Measurements from ENCODE around the gene TRAF7.
"Not testable (repeated sequence)": the region's sequence is repeated elsewhere in the genome, so short reads cannot be mapped to it uniquely, and the experiment has no call there.

Gene TRAF7

DNA sequence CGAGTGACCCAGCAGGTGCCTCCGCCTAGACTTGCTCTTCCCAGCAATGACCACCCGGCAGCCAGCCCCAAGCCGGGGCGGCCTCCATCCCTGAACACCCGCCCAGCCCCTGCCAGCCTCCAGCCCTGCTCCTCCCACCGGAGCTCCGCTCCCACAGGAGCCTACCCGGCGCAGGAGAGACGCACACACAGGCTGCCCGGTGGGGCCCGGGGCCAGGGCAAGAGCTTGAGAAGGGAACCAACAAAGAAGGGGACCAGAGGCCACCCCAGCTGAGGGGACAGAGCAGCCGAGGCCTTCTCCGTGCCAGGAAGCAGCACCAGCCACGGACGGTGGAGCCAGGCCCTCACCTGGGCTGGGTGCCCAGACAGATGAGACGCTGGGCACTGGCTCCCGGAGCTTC, 33.7 kb upstream of the TRAF7 start:
- Histone ChIP-seq H3K4me2 (ENCODE audit: low read depth, low read length, poor library complexity, severe bottlenecking) (no peak overlapping the region), H4K20me1 (ENCODE audit: low read depth, low read length) (no peaks in the 10 kb centered on the region), H3K27me3 (ENCODE audit: low read length) (no peaks in the 10 kb centered on the region), H2AFZ (ENCODE audit: low read depth, low read length, severe bottlenecking) (no peak overlapping the region), H3K36me3 (ENCODE audit: low read length) (no peaks in the 10 kb centered on the region), H3F3A (ENCODE audit: insufficient read depth) (no peaks in the 10 kb centered on the region), H3K4me3 (ENCODE audit: insufficient read depth, low read length, poor library complexity, severe bottlenecking) (no peak overlapping the region), H3K9me2 (replicated peaks; ENCODE audit: insufficient read depth, low read length) (no peaks in the 10 kb centered on the region), H3K9me3 (ENCODE audit: insufficient read depth, low read length) (no peaks in the 10 kb centered on the region), H3K9ac (ENCODE audit: low read length) (no peak overlapping the region), H3K79me2 (ENCODE audit: insufficient read depth, low read length) (no peaks in the 10 kb centered on the region), H3K27ac (ENCODE audit: low read depth, low read length) (no peak overlapping the region)
- no peak for TF ChIP-seq EZH2phosphoT487 (conservative IDR thresholded peaks at IDR 0.05; ENCODE audit: low read length)
- TF ChIP-seq, protein P1, sequence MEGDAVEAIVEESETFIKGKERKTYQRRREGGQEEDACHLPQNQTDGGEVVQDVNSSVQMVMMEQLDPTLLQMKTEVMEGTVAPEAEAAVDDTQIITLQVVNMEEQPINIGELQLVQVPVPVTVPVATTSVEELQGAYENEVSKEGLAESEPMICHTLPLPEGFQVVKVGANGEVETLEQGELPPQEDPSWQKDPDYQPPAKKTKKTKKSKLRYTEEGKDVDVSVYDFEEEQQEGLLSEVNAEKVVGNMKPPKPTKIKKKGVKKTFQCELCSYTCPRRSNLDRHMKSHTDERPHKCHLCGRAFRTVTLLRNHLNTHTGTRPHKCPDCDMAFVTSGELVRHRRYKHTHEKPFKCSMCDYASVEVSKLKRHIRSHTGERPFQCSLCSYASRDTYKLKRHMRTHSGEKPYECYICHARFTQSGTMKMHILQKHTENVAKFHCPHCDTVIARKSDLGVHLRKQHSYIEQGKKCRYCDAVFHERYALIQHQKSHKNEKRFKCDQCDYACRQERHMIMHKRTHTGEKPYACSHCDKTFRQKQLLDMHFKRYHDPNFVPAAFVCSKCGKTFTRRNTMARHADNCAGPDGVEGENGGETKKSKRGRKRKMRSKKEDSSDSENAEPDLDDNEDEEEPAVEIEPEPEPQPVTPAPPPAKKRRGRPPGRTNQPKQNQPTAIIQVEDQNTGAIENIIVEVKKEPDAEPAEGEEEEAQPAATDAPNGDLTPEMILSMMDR (IDR thresholded peaks at IDR 0.05; ENCODE audit: insufficient read depth, low read length, poor library complexity, severe bottlenecking): no peak

DNA sequence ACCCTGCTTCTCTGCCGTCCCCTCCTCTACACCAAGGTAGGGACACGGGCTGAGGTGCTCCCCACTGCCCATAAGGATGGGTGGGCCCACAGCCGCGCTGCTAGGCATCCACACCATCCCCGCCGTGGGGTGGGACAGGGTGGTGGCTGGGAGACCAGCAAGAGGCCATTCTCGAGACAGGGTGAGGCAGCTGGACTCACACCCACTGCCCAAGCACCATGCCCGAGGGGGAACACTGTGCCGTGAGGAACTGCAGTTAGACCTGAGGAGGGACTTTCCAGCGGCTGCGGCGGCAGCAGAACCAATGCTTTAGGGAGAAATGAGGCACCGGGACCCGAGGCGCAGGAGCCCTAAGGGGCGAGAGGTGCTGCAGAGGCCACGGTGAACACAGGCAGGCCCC, 33.2 kb upstream of the TRAF7 start:
- Histone ChIP-seq H2AFZ (ENCODE audit: low read depth, low read length, severe bottlenecking) (no peak overlapping the region), H3K36me3 (ENCODE audit: low read length) (no peaks in the 10 kb centered on the region), H3K9me2 (replicated peaks; ENCODE audit: insufficient read depth, low read length) (no peaks in the 10 kb centered on the region), H3K79me2 (ENCODE audit: insufficient read depth, low read length) (no peaks in the 10 kb centered on the region), H3K9me3 (ENCODE audit: insufficient read depth, low read length) (no peaks in the 10 kb centered on the region), H4K20me1 (ENCODE audit: low read depth, low read length) (no peaks in the 10 kb centered on the region), H3K27ac (ENCODE audit: low read depth, low read length) (no peak overlapping the region), H3K4me2 (ENCODE audit: low read depth, low read length, poor library complexity, severe bottlenecking) (no peak overlapping the region), H3K27me3 (ENCODE audit: low read length) (no peaks in the 10 kb centered on the region), H3F3A (ENCODE audit: insufficient read depth) (no peaks in the 10 kb centered on the region), H3K4me3 (ENCODE audit: insufficient read depth, low read length, poor library complexity, severe bottlenecking) (no peak overlapping the region), H3K9ac (ENCODE audit: low read length) (no peak overlapping the region)
- TF ChIP-seq, protein P1 (IDR thresholded peaks at IDR 0.05; ENCODE audit: insufficient read depth, low read length, poor library complexity, severe bottlenecking): no peak
- TF ChIP-seq EZH2phosphoT487 (conservative IDR thresholded peaks at IDR 0.05; ENCODE audit: low read length): no peak

DNA sequence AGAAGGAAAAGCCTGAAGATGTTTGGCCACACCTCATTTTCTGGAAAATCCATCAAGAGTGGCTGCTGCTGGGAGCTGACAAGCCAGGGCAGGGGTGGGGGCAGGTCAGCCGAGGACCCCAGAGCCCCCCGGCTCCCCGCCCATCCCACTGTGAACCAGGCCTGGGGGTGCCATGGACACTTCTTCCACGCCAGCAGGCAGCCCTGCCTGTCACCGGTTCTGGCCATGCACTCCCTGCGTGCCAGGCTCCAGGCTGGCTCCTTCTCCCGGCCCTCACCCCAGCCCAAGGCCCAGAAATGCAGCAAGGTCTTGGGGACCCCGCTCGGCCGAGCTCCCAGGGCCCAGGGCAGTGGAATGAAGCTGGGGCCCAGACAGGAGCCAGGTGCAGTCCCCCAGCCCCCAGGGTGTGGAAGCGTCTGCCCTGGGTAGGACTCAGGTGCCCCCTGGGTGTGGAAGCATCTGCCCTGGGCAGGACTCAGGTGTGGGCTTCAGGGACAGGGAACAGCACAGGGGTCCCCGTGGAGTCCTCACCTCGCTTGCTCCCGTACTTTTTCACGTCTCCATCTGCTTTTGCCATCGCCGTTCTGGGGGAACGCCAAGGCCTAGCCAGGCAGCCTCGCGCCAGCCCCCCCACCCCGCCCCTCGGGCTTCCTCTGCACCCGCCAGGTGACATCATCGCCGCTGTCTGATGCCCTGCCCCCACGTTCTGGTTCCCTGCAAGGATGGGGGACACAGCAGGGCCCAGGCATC, 32.5 kb upstream of the TRAF7 start:
- not testable (repeated sequence) for H3K4me3 ChIP-seq (ENCODE audit: insufficient read depth, low read length, poor library complexity, severe bottlenecking); H3K9ac ChIP-seq (ENCODE audit: low read length); H3F3A ChIP-seq (ENCODE audit: insufficient read depth); H3K79me2 ChIP-seq (ENCODE audit: insufficient read depth, low read length); H3K27me3 ChIP-seq (ENCODE audit: low read length); H2AFZ ChIP-seq (ENCODE audit: low read depth, low read length, severe bottlenecking); H3K9me3 ChIP-seq (ENCODE audit: insufficient read depth, low read length); H4K20me1 ChIP-seq (ENCODE audit: low read depth, low read length); H3K27ac ChIP-seq (ENCODE audit: low read depth, low read length); H3K9me2 ChIP-seq (replicated peaks; ENCODE audit: insufficient read depth, low read length); H3K36me3 ChIP-seq (ENCODE audit: low read length); H3K4me2 ChIP-seq (ENCODE audit: low read depth, low read length, poor library complexity, severe bottlenecking)

DNA sequence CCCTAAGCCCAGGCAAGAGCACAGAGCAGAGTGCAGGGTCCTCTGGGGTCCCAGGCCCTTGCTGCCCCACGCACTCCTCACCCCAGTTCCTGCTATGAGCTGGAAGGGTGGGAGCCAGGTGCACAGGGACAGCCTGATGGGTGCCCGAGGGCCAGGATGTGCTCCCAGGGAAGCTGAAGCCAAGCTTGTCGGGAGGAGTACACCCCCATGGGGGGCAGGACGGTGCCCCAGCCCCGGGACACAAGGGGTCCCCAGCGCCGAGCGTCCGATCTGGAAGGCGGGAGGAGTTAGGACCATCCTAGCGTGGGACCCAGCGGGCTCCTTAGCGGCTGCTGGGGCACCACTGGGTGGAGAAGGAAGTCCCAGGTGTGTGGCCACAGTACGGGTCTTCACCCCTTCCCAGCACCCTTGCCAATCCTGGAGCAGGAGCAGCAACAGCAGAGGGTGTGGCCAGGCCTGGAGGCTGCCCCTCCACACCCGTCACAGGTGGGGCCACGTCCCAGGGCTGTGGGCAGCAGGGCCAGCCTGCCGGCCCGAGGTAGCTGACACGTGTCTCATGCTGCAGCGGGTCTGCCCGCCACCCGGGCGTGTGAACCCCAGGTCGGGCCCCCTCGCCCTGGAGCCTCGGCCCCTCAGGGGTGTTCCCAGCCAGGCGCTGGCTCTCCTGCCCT, 31.7 kb upstream of the TRAF7 start:
- not testable (repeated sequence) for H3K9me3 ChIP-seq (ENCODE audit: insufficient read depth, low read length); H3K9ac ChIP-seq (ENCODE audit: low read length); H3F3A ChIP-seq (ENCODE audit: insufficient read depth); H3K36me3 ChIP-seq (ENCODE audit: low read length); H3K79me2 ChIP-seq (ENCODE audit: insufficient read depth, low read length); H3K27ac ChIP-seq (ENCODE audit: low read depth, low read length); H3K4me3 ChIP-seq (ENCODE audit: insufficient read depth, low read length, poor library complexity, severe bottlenecking); H4K20me1 ChIP-seq (ENCODE audit: low read depth, low read length); H2AFZ ChIP-seq (ENCODE audit: low read depth, low read length, severe bottlenecking); H3K27me3 ChIP-seq (ENCODE audit: low read length); H3K9me2 ChIP-seq (replicated peaks; ENCODE audit: insufficient read depth, low read length); H3K4me2 ChIP-seq (ENCODE audit: low read depth, low read length, poor library complexity, severe bottlenecking)

DNA sequence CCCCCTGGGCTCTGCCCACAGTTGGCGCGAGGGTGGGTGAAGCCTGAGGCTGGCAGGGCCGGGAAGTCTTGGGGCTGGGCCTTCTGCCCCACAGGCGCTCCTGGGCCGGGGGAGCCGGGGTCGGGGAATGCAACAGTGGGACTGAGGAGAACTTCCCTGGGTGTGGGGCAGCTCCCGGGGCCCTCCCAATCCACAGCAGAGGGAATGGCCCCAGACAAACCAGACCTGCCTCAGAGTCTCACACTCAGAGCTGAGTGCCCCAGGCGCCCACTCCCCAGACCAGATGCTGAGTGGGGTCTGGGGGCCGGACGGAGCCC, 31.2 kb upstream of the TRAF7 start:
- H3F3A ChIP-seq (ENCODE audit: insufficient read depth); H3K27ac ChIP-seq (ENCODE audit: low read depth, low read length); H3K79me2 ChIP-seq (ENCODE audit: insufficient read depth, low read length); H3K36me3 ChIP-seq (ENCODE audit: low read length); H3K4me2 ChIP-seq (ENCODE audit: low read depth, low read length, poor library complexity, severe bottlenecking); H3K4me3 ChIP-seq (ENCODE audit: insufficient read depth, low read length, poor library complexity, severe bottlenecking); H3K27me3 ChIP-seq (ENCODE audit: low read length); H2AFZ ChIP-seq (ENCODE audit: low read depth, low read length, severe bottlenecking); H3K9me2 ChIP-seq (replicated peaks; ENCODE audit: insufficient read depth, low read length); H3K9me3 ChIP-seq (ENCODE audit: insufficient read depth, low read length); H3K9ac ChIP-seq (ENCODE audit: low read length); H4K20me1 ChIP-seq (ENCODE audit: low read depth, low read length): not testable (repeated sequence)

DNA sequence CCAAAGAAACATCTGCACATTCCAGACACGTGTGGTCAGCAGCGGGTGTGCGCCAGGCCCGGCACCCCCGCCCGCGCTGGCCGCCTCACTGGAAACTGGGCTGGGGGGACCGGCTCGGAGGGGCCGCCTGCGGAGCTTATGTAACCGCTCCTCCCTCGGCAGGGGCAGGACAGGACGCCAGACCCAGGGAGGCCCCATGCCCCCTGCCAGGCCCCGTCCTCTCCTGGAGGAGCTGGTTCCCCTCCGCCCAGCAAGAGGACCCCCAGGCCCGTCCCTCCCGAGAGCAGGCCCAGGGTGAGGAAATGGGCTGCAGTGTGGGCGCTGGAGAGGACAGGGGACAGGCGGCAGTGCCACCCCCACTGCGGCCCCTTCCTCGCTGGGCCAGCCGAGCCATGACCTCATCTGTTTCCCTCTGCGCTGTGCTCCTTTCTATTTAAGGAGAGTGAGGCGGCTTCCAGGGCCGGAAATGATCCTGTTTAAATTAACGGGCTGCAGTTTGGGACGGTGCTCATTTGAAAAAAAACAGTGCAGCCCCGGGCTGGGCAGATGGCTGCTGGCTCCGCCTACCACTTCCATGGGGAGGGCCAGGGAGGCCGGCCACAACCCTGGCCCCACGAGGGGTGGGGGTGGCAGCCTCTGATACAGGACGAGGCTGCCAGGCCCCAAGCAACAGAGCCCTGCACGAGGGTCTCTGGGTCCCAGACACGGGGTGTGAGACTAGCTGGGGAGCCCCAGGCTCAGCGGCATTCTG, 30.7 kb upstream of the TRAF7 start:
- H4K20me1 ChIP-seq (ENCODE audit: low read depth, low read length); H3K4me2 ChIP-seq (ENCODE audit: low read depth, low read length, poor library complexity, severe bottlenecking); H3K27ac ChIP-seq (ENCODE audit: low read depth, low read length); H3K79me2 ChIP-seq (ENCODE audit: insufficient read depth, low read length); H2AFZ ChIP-seq (ENCODE audit: low read depth, low read length, severe bottlenecking); H3K9me2 ChIP-seq (replicated peaks; ENCODE audit: insufficient read depth, low read length); H3K9me3 ChIP-seq (ENCODE audit: insufficient read depth, low read length); H3K27me3 ChIP-seq (ENCODE audit: low read length); H3K36me3 ChIP-seq (ENCODE audit: low read length); H3F3A ChIP-seq (ENCODE audit: insufficient read depth); H3K9ac ChIP-seq (ENCODE audit: low read length); H3K4me3 ChIP-seq (ENCODE audit: insufficient read depth, low read length, poor library complexity, severe bottlenecking): not testable (repeated sequence)
